ENCODE measurements around the gene TFAP2A. TPM values are rescaled to one million over a fixed set of nuclear protein-coding genes. Genes with fewer than 3 reads are reported as not detected.

TFAP2A gene
- total RNA-seq, 4 donors from 2014 or later = 0.31 to 4.6 (median 0.42) TPM; not detected in 1

GRCh38 chr6:10407674-10408054 is 7.2 kb downstream of the TFAP2A start:
- Histone ChIP-seq H3K36me3 (no peaks in the 10 kb centered on the region), H3K27ac (no peak overlapping the region), H3K4me1 (peaks cover 4 to 44% (median 12%) of the 10 kb centered on the region in 3 donors), H3K27me3 (peaks cover 62% of the 10 kb centered on the region), H3K4me3 (no peak overlapping the region), H3K9me3 (peaks cover 0 to 12% (median 0%) of the 10 kb centered on the region in 3 donors)
- TF ChIP-seq EP300 (IDR thresholded peaks at IDR 0.05) = no peak
- TF ChIP-seq, protein P1, sequence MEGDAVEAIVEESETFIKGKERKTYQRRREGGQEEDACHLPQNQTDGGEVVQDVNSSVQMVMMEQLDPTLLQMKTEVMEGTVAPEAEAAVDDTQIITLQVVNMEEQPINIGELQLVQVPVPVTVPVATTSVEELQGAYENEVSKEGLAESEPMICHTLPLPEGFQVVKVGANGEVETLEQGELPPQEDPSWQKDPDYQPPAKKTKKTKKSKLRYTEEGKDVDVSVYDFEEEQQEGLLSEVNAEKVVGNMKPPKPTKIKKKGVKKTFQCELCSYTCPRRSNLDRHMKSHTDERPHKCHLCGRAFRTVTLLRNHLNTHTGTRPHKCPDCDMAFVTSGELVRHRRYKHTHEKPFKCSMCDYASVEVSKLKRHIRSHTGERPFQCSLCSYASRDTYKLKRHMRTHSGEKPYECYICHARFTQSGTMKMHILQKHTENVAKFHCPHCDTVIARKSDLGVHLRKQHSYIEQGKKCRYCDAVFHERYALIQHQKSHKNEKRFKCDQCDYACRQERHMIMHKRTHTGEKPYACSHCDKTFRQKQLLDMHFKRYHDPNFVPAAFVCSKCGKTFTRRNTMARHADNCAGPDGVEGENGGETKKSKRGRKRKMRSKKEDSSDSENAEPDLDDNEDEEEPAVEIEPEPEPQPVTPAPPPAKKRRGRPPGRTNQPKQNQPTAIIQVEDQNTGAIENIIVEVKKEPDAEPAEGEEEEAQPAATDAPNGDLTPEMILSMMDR (IDR thresholded peaks at IDR 0.05) = no peak
- no peak for TF ChIP-seq POLR2A (IDR thresholded peaks at IDR 0.05)
- TF ChIP-seq POLR2AphosphoS5 (IDR thresholded peaks at IDR 0.05) = no peak
- WGBS, 2 donors (ENCODE audit: low coverage in 1 of 2) = 22 to 26% methylated on average over 3 of the region's 3 CpGs
- ATAC-seq = no peak

GRCh38 chr6:10407018-10407673 is 7.7 kb downstream of the TFAP2A start:
- Histone ChIP-seq H3K27me3 (peaks cover 57% of the 10 kb centered on the region), H3K4me1 (peaks cover 4 to 43% (median 12%) of the 10 kb centered on the region in 3 donors), H3K36me3 (no peaks in the 10 kb centered on the region), H3K4me3 (no peak overlapping the region), H3K9me3 (peaks cover 0 to 12% (median 0%) of the 10 kb centered on the region in 3 donors), H3K27ac (no peak overlapping the region)
- TF ChIP-seq POLR2AphosphoS5 (IDR thresholded peaks at IDR 0.05) (no peak), EP300 (IDR thresholded peaks at IDR 0.05) (no peak), POLR2A (IDR thresholded peaks at IDR 0.05) (no peak)
- TF ChIP-seq, protein P1 (IDR thresholded peaks at IDR 0.05) = no peak
- ATAC-seq = no peak
- 20 to 23% methylated on average over 7 of the region's 7 CpGs for WGBS, 2 donors (ENCODE audit: low coverage in 1 of 2)

- Histone ChIP-seq H3K27me3 (peaks cover 51% of the 10 kb centered on the region), H3K27ac (no peak overlapping the region), H3K36me3 (no peaks in the 10 kb centered on the region), H3K9me3 (peaks cover 0 to 12% (median 0%) of the 10 kb centered on the region in 3 donors), H3K4me1 (peaks cover 4 to 40% (median 10%) of the 10 kb centered on the region in 3 donors), H3K4me3 (no peak overlapping the region)
- 0 to 27% methylated on average over 1 of the region's 1 CpG for WGBS, 2 donors (ENCODE audit: low coverage in 1 of 2)
- no peak for ATAC-seq
- TF ChIP-seq POLR2AphosphoS5 (IDR thresholded peaks at IDR 0.05) (no peak), POLR2A (IDR thresholded peaks at IDR 0.05) (no peak)
- TF ChIP-seq, protein P1 (IDR thresholded peaks at IDR 0.05) = no peak
These were observed 8.3 kb downstream of the TFAP2A start for GRCh38 chr6:10406556-10406955.

DNA sequence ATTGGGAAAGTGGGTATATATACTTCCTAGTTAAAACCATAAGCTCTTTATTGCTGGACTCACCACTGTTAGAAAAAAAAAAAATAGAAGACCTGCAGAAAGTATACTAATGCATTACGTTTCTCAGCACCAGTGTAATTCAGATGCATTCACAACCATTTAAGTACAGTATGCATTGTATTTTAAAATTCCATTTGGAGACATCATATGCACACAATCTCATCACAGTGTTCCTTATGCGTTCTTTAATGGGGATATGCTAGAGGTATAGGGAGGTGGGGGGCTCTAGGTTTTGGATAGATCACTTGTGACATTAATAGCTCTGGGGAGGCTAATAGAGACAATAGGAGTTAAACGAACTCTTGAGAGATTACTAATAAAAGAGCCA is 9.4 kb downstream of the TFAP2A start:
- no peak overlapping the region for H3K27ac ChIP-seq
- no peak for ATAC-seq
- H3K27me3 ChIP-seq = peaks cover 49% of the 10 kb centered on the region
- H3K9me3 ChIP-seq = peaks cover 0 to 12% (median 0%) of the 10 kb centered on the region in 3 donors
- TF ChIP-seq POLR2A (IDR thresholded peaks at IDR 0.05) = no peak
- TF ChIP-seq POLR2AphosphoS5 (IDR thresholded peaks at IDR 0.05) = no peak
- TF ChIP-seq, protein P1 (IDR thresholded peaks at IDR 0.05) = no peak
- no peak for TF ChIP-seq EP300 (IDR thresholded peaks at IDR 0.05)
- peaks cover 4 to 32% (median 4%) of the 10 kb centered on the region in 3 donors for H3K4me1 ChIP-seq
- no peak overlapping the region for H3K4me3 ChIP-seq
- WGBS, 2 donors (ENCODE audit: low coverage in 1 of 2) = 26 to 29% methylated on average over 3 of the region's 3 CpGs
- no peaks in the 10 kb centered on the region for H3K36me3 ChIP-seq
